NCI-H748 (cell line): ENCODE data around the gene UNCX.
"Not testable (repeated sequence)": the region's sequence is repeated elsewhere in the genome, so short reads cannot be mapped to it uniquely, and the experiment has no call there.

ENCODE experiments used
- DNase-seq: peaks from one replicate; lab custom pipeline; 2025; ENCODE audit not compliant: unreplicated experiment; lab: John Stamatoyannopoulos, UW

UNCX gene

GRCh38 chr7:1274121-1274875 is 41.6 kb downstream of the UNCX start:
- no peak for DNase-seq

DNA sequence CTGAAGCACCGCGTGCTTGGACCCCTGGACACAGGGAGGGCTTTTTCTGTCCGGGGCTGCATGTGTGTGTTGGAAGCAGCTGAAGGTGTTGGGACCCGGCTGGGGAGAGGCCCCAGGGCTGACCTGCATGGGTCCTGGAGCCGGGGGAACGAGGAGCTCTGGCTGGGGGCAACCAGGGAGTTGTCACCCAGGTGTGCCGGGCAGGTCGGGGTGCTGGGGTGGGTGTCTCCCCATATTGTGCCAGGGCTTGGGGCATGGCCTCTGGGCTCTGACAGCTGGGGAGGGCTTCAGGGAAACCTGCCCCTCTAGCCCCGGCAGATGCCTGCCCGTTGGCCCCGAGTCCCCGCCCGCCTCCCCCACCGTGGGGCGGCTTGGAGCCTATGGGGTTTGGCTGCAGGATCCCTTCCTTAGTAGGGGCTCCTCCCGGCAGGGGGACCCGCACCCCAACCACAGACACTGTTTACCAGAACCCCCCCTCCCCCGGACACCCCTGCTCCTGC is 42.3 kb downstream of the UNCX start:
- no peak for DNase-seq

DNA sequence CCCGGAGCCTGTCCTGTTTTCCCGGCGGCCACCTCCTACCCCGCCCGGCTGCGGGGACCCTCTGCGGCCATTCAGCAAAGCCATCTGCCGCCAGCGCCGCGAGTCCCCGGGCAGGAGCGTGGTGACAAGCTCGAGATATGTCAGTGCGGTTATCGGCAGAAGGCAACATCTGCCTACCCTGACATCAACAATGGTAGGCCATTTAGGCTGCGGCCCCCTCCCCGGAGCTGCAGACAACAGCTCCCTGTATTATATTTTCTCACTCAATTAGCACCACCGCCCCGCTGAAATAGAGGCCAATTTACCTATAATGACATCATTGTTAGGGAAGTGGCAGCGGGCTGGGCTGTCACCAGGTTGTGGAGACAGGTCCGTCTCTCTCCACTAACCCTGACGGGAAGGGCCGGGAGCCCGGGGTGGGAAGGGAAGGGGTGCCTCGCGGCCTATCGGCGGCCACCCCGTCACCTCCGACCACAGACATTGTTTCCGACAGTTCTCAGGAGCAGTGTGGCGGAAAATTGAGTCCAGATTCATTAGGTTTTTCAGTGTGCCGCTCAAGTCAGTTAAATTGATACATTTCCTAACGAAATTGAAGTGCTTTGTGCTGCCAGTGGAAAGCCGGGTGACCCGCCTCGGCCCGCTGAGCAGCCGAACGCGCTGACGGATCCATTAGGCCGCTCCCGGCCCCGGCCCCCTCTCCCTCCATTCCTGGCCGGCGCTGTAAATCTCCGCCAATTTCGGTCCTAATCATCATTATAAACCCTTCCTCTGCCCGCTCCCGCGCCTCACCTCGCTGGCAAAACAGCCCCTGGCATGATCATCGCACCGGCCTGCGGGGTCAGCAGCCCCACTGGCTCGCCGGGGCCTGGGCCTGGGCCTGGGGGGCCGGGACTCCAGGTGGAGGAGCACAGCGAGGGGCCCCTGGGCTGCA is 43.0 kb downstream of the UNCX start:
- peak; percentile 95 for DNase-seq

DNA sequence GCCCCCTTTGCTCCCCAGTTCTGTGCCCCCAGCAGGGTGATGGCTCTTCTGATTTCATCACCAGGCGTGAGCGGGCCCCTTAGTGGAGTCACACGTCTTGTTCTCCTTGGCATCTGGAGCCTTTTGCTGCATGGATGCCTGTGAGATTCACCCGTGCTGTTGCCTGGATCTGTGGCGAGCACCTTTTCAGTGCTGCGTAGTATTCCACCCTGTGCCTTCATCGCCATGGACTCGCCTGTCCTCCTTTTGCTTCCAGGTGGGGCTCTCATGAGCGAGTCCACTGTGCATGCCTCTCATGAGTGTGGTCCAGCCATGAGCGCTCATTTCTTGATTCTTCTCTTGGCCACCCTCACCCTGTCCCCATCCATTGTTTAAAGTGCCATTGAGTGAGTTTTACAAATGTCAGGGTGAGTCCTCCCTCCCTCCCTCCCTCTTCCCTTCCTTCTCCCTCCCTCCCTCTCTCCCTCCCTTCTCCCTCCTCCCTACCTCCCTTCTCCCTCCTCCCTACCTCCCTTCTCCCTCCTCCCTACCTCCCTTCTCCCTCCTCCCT is 44.0 kb downstream of the UNCX start:
- no peak for DNase-seq

GRCh38 chr7:1278543-1278942 is 45.9 kb downstream of the UNCX start:
- DNase-seq: no peak

- no peak for DNase-seq
Measured at GRCh38 chr7:1279041-1279440, 46.4 kb downstream of the UNCX start.

DNA sequence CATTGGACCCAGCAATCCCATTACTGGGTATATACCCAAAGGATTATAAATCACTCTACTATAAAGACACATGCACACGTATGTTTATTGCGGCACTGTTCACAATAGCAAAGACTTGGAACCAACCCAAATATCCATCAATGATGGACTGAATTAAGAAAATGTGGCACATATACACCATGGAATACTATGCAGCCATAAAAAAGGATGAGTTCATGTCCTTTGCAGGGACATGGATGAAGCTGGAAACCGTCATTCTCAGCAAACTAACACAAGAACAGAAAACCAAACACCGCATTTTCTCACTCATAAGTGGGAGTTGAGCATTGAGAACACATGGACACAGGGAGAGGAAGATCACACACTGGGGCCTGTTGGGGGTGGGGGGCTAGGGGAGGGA is 47.2 kb downstream of the UNCX start:
- not testable (repeated sequence) for DNase-seq

GRCh38 chr7:1281068-1281467 is 48.4 kb downstream of the UNCX start:
- DNase-seq: no peak

DNA sequence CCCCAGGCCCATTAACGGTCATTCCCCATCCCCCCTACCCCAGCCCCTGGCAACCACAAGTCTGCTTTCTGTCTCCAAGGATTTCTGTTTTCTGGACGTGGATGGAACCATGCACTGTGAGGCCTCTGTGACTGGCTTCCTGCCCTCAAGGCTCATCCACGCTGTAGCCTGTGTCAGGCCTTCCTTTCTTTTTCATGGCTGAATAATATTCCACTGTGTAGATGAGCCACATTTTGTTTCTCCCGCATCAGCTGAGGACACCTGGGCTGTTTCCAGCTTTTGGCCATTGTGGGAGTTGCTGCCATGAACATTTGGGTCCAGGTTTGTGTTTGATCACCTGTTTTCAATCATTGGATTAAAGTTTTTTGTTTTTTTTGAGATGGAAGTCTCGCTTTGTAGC is 50.0 kb downstream of the UNCX start:
- no peak for DNase-seq

DNA sequence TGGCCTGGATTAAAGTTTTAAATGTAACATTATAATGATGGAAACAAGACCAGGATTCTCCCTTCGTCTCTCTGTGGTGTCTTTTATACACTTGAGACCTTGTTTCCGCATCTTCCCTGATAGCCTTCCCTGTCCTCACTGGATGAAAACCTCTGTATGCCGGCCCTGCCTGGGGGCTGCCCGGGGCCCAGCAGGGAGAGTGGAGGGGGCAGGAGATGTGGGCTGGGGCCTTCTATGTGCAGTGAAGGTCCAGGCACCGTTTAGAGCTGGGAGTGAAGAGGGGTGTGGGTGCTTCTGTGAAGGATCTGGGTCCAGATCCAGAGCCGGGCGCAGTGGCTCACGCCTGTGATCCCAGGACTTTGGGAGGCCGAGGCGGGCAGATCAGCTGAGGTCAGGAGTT is 50.7 kb downstream of the UNCX start:
- DNase-seq: no peak

DNA sequence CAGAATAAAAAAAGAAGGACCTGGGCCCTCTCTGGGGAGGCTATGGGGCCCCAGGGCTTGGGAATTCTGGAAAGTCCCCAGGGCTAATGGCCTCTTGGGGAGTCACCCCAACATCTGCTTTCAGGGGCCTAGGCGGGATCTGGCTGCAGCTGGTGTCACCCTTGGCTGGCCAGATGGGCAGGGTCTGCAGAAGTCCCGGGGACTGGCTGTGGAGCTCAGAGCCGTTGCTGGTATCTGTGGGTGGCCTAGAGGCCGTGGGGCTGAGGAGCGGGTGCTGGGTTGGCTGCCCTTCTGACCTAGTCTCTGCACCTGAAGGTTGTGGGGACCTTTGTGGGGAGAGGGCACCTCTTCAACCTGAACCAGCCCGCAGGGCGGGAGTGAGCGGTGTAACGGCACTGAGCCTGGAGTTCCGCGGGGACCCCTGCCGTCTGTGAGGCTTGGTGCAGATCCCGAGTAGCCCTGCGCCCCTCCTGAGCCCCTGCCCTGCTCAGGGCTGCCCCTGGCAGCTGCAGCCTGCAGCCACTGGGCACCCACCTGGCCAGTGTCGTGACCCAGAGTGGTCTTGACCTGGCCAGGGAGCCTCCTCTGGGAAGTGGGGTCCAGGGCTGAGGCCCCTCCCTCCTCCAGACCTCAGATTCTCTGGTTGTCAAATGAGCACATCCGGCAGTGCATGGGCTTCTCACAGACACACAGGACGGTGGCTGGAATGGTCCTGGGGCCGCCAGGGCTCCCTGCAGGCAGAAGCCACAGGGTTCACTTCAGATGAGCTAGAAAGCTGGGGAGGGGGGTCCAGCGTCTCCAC is 51.5 kb downstream of the UNCX start:
- no peak for DNase-seq

DNA sequence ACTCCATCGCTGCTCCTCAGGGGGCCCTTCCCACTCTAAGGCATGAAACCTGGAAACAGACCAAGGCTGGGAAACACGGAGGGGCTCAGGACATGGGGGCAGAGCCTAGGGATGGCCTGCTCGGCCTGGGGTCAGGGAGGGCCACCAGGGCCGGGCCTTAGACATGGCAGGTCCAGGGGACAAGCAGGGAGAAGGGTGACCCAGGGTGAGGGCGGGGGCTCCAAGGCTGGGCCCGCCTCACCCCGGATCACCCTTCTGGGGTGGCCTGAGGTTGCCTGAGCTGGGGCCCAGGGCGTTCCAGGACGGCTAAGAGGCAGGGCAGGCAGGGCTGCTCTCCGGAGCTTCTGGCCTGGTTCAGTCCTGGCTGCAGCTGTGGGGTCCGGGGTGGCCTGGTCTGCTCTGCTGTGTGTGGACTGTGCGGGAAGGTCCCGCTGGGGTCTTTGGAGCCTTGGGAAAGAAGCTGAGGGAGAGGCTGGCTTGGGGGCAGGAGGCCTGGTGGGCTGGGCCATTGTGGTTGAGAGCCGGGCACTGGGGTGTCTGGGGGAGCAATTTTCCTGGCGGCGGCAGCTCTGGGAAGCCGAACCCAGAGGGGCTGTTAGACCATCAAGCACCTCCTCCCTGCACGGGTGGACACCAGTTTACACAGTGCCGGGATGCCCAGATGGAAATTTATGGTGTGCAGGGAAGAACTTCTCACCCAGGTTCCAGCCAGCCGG is 52.2 kb downstream of the UNCX start:
- DNase-seq: no peak

DNA sequence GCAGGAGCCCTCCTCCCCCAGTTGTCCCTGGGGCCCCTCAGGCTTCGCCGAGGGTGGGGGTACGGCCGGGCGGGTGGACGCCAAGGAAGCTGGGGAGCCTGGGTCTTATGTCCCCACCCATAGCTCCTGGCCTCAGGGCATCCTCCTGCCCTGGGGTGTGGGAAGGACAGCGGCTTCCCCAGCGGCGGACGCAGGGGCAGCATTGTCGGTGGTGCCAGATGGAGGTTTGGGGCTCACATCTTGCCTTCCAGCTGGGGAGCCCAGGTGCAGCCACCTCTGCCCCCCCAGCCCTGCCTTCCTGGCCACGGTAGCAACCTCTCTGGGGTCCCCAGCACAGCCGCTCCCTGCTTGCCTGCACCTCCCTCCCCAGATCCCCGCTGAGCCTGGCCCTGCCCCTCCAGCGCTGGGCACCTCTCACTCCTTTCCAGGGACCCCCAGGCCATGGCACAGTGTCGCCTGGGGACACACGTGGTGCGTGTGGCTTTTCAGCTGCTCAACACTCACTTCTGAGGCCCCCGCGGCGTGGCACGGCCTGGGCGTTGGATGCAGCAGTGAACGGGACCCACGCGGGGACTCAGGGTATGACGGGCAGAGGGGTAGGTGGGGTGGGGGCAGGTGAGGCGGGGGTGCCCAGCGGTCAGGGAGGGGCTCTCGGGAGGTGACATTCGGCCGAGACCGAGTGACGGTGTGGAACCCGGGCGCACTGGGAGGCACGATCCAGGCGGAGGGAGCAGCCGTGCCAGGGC is 53.1 kb downstream of the UNCX start:
- DNase-seq: no peak
